ENCODE data around the gene EXD3.

Gene EXD3

GRCh38 chr9:137319739-137320551 lies 103.0 kb downstream of the EXD3 start:
- no peaks in the 10 kb centered on the region for H3K36me3 ChIP-seq (ENCODE audit: insufficient read depth, low read length)
- no peaks in the 10 kb centered on the region for H3K4me1 ChIP-seq (ENCODE audit: insufficient read depth, low read length)
- peaks cover 0 to 29% of the 10 kb centered on the region in 2 donors for H3K27me3 ChIP-seq (ENCODE audit: control insufficient read depth in 1 of 2, insufficient read depth in 2 of 2, low read length in 2 of 2)
- no peaks in the 10 kb centered on the region for H3K9me3 ChIP-seq (ENCODE audit: low read length)
- no peak overlapping the region for H3K9ac ChIP-seq (ENCODE audit: low read length)
- no peak overlapping the region for H3K4me3 ChIP-seq (ENCODE audit: low read depth in 1 of 2, low read length in 2 of 2)
- no peak overlapping the region for H3K27ac ChIP-seq (ENCODE audit: low read depth, low read length)

- H3K9me3 ChIP-seq (ENCODE audit: low read length), result no peaks in the 10 kb centered on the region
- no peak overlapping the region for H3K4me3 ChIP-seq (ENCODE audit: low read depth in 1 of 2, low read length in 2 of 2)
- no peak overlapping the region for H3K9ac ChIP-seq (ENCODE audit: low read length)
- H3K27ac ChIP-seq (ENCODE audit: low read depth, low read length), result no peak overlapping the region
- H3K4me1 ChIP-seq (ENCODE audit: insufficient read depth, low read length), result no peaks in the 10 kb centered on the region
- no peaks in the 10 kb centered on the region for H3K36me3 ChIP-seq (ENCODE audit: insufficient read depth, low read length)
- H3K27me3 ChIP-seq (ENCODE audit: control insufficient read depth in 1 of 2, insufficient read depth in 2 of 2, low read length in 2 of 2), result peaks cover 0 to 29% of the 10 kb centered on the region in 2 donors
These were observed 103.8 kb downstream of the EXD3 start for GRCh38 chr9:137319011-137319738.

- H3K27ac ChIP-seq (ENCODE audit: low read depth, low read length), result no peak overlapping the region
- H3K9me3 ChIP-seq (ENCODE audit: low read length), result no peaks in the 10 kb centered on the region
- H3K9ac ChIP-seq (ENCODE audit: low read length), result no peak overlapping the region
- no peaks in the 10 kb centered on the region for H3K4me1 ChIP-seq (ENCODE audit: insufficient read depth, low read length)
- H3K4me3 ChIP-seq (ENCODE audit: low read depth in 1 of 2, low read length in 2 of 2), result no peak overlapping the region
- H3K27me3 ChIP-seq (ENCODE audit: control insufficient read depth in 1 of 2, insufficient read depth in 2 of 2, low read length in 2 of 2), result peaks cover 0 to 29% of the 10 kb centered on the region in 2 donors
- H3K36me3 ChIP-seq (ENCODE audit: insufficient read depth, low read length), result no peaks in the 10 kb centered on the region
These were observed 104.4 kb downstream of the EXD3 start for GRCh38 chr9:137318602-137319001.

- no peaks in the 10 kb centered on the region for H3K36me3 ChIP-seq (ENCODE audit: insufficient read depth, low read length)
- H3K9ac ChIP-seq (ENCODE audit: low read length), result no peak overlapping the region
- H3K27me3 ChIP-seq (ENCODE audit: control insufficient read depth in 1 of 2, insufficient read depth in 2 of 2, low read length in 2 of 2), result peaks cover 0 to 29% of the 10 kb centered on the region in 2 donors
- no peaks in the 10 kb centered on the region for H3K9me3 ChIP-seq (ENCODE audit: low read length)
- no peaks in the 10 kb centered on the region for H3K4me1 ChIP-seq (ENCODE audit: insufficient read depth, low read length)
- no peak overlapping the region for H3K27ac ChIP-seq (ENCODE audit: low read depth, low read length)
- no peak overlapping the region for H3K4me3 ChIP-seq (ENCODE audit: low read depth in 1 of 2, low read length in 2 of 2)
These were observed 105.0 kb downstream of the EXD3 start for GRCh38 chr9:137317718-137318511.

- Histone ChIP-seq H3K9ac (ENCODE audit: low read length) (no peak overlapping the region), H3K4me3 (ENCODE audit: low read depth in 1 of 2, low read length in 2 of 2) (no peak overlapping the region), H3K36me3 (ENCODE audit: insufficient read depth, low read length) (no peaks in the 10 kb centered on the region), H3K27me3 (ENCODE audit: control insufficient read depth in 1 of 2, insufficient read depth in 2 of 2, low read length in 2 of 2) (peaks cover 0 to 29% of the 10 kb centered on the region in 2 donors), H3K27ac (ENCODE audit: low read depth, low read length) (no peak overlapping the region), H3K9me3 (ENCODE audit: low read length) (no peaks in the 10 kb centered on the region), H3K4me1 (ENCODE audit: insufficient read depth, low read length) (no peaks in the 10 kb centered on the region)
These were observed 105.8 kb downstream of the EXD3 start for GRCh38 chr9:137317021-137317717.

GRCh38 chr9:137316012-137316981 lies 106.7 kb downstream of the EXD3 start:
- H3K27me3 ChIP-seq (ENCODE audit: control insufficient read depth in 1 of 2, insufficient read depth in 2 of 2, low read length in 2 of 2), result peaks cover 0 to 29% of the 10 kb centered on the region in 2 donors
- H3K4me3 ChIP-seq (ENCODE audit: low read depth in 1 of 2, low read length in 2 of 2), result no peak overlapping the region
- H3K9ac ChIP-seq (ENCODE audit: low read length), result no peak overlapping the region
- no peaks in the 10 kb centered on the region for H3K9me3 ChIP-seq (ENCODE audit: low read length)
- no peaks in the 10 kb centered on the region for H3K36me3 ChIP-seq (ENCODE audit: insufficient read depth, low read length)
- no peak overlapping the region for H3K27ac ChIP-seq (ENCODE audit: low read depth, low read length)
- no peaks in the 10 kb centered on the region for H3K4me1 ChIP-seq (ENCODE audit: insufficient read depth, low read length)

- H3K36me3 ChIP-seq (ENCODE audit: insufficient read depth, low read length), result no peaks in the 10 kb centered on the region
- no peaks in the 10 kb centered on the region for H3K4me1 ChIP-seq (ENCODE audit: insufficient read depth, low read length)
- no peak overlapping the region for H3K9ac ChIP-seq (ENCODE audit: low read length)
- no peak overlapping the region for H3K4me3 ChIP-seq (ENCODE audit: low read depth in 1 of 2, low read length in 2 of 2)
- H3K27ac ChIP-seq (ENCODE audit: low read depth, low read length), result no peak overlapping the region
- peaks cover 0 to 29% of the 10 kb centered on the region in 2 donors for H3K27me3 ChIP-seq (ENCODE audit: control insufficient read depth in 1 of 2, insufficient read depth in 2 of 2, low read length in 2 of 2)
- no peaks in the 10 kb centered on the region for H3K9me3 ChIP-seq (ENCODE audit: low read length)
These were observed 107.4 kb downstream of the EXD3 start for GRCh38 chr9:137315581-137316011.

- no peak overlapping the region for H3K9ac ChIP-seq (ENCODE audit: low read length)
- H3K27me3 ChIP-seq (ENCODE audit: control insufficient read depth in 1 of 2, insufficient read depth in 2 of 2, low read length in 2 of 2), result peaks cover 0 to 26% of the 10 kb centered on the region in 2 donors
- H3K4me3 ChIP-seq (ENCODE audit: low read depth in 1 of 2, low read length in 2 of 2), result no peak overlapping the region
- H3K36me3 ChIP-seq (ENCODE audit: insufficient read depth, low read length), result no peaks in the 10 kb centered on the region
- H3K27ac ChIP-seq (ENCODE audit: low read depth, low read length), result no peak overlapping the region
- H3K4me1 ChIP-seq (ENCODE audit: insufficient read depth, low read length), result no peaks in the 10 kb centered on the region
- no peaks in the 10 kb centered on the region for H3K9me3 ChIP-seq (ENCODE audit: low read length)
These were observed 108.1 kb downstream of the EXD3 start for GRCh38 chr9:137314561-137315560.

GRCh38 chr9:137313956-137314560 lies 108.9 kb downstream of the EXD3 start:
- Histone ChIP-seq H3K36me3 (ENCODE audit: insufficient read depth, low read length) (no peaks in the 10 kb centered on the region), H3K4me3 (ENCODE audit: low read depth in 1 of 2, low read length in 2 of 2) (no peak overlapping the region), H3K4me1 (ENCODE audit: insufficient read depth, low read length) (no peaks in the 10 kb centered on the region), H3K9ac (ENCODE audit: low read length) (no peak overlapping the region), H3K27me3 (ENCODE audit: control insufficient read depth in 1 of 2, insufficient read depth in 2 of 2, low read length in 2 of 2) (peaks cover 0 to 30% of the 10 kb centered on the region in 2 donors), H3K27ac (ENCODE audit: low read depth, low read length) (no peak overlapping the region), H3K9me3 (ENCODE audit: low read length) (no peaks in the 10 kb centered on the region)
